Right atrium auricular region (tissue), 2 donors: ENCODE measurements around the gene PYGB. TPM values are rescaled to one million over a fixed set of nuclear protein-coding genes. Genes with fewer than 3 reads are reported as not detected.

Experiments
- DNase-seq: peaks from one replicate; pipeline ENCODE4 v3.0.0-alpha.2; 2019; ENCODE audit warnings: low spot score
- H3K27ac ChIP-seq, 2 donors: fragments of 200-600 bp; sonication (generic); 1 replicate in 1 of 2; 2 replicates in 1 of 2; pipeline ENCODE4 v1.5.1; 2016 to 2019
- H3K27me3 ChIP-seq, 2 donors: fragments of 200-600 bp; sonication (generic); one replicate each; pipeline versions ENCODE4 v1.5.1 to v1.6.0; 2017 to 2019
- H3K36me3 ChIP-seq: fragments of 200-600 bp; sonication (generic); one replicate; pipeline ENCODE4 v1.5.1; 2016
- H3K4me1 ChIP-seq, 2 donors: fragments of 200-600 bp; sonication (generic); one replicate each; pipeline versions ENCODE4 v1.5.1 to v1.6.0; 2017 to 2019
- H3K4me3 ChIP-seq, 2 donors: fragments of 200-600 bp; sonication (generic); 1 replicate in 1 of 2; 2 replicates in 1 of 2; pipeline ENCODE4 v1.5.1; 2017 to 2019; ENCODE audit warnings: mild to moderate bottlenecking in 1 of 2, moderate library complexity in 1 of 2
- H3K9me3 ChIP-seq, 2 donors: fragments of 200-600 bp; sonication (generic); one replicate each; pipeline ENCODE4 v1.5.1; 2019
- total RNA-seq, 2 donors: library from RNA; depleted of rRNA; stranded (reverse); fragments of >200 nt; gene quantifications; one replicate each; pipeline ENCODE4 v1.1.0, GENCODE V29; 2016
- TF ChIP-seq, protein P1 (sequence below), 2 donors: fragments of 200-600 bp; sonication (generic); IDR thresholded peaks; one replicate each; pipeline ENCODE4 v1.5.1; 2019; ENCODE audit warnings: antibody characterized with exemption in 2 of 2

PYGB gene
- total RNA-seq, 2 donors from 2014 or later: 145 to 174 TPM

DNA sequence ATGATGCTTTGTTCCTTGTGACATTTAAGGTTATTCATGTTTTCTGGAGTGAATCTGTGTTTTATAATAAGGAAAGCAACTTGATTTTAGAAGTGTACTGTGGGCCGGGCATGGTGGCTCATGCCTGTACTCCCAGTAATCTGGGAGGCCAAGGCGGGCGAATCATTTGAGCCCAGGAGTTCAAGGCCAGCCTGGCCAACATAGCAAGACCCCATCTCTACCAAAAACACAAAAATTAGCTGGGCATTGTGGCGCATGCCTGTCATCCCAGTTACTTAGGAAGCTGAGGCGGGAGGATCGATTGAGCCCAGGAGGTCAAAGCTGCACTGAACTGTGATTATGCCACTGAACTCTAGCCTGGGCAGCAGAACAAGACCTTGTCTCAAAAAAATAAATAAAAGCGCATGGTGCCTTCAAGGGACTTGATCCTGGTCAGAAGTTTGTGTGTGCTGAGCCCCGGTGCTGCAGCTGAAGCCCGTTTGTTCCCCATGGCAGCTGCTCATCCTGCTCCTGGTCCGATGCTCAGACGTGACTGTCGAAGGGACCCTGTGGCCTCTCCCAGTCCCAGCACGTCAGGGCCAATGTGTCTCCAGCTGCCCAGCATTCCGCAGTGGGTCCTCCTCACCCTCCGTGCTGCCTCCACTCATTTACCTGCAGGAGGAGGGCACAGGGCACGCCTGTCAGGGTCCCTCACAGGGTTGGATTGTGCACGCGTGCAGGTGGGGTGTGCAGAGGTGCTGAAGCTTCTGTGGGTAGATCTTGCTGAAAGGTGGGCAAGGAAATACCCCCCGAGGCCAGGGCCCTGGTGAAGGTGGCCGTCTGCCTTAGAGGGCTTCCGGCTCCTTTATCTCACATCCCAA, 34.1 kb upstream of the PYGB start:
- DNase-seq: no peak
- Histone ChIP-seq H3K4me1 (peaks cover 0 to 14% of the 10 kb centered on the region in 2 donors), H3K4me3 (no peak overlapping the region), H3K27ac (peak overlapping the region in 1 of 2 donors; percentile 16), H3K36me3 (peaks cover 91% of the 10 kb centered on the region), H3K9me3 (no peaks in the 10 kb centered on the region), H3K27me3 (no peaks in the 10 kb centered on the region)
- TF ChIP-seq, protein P1, sequence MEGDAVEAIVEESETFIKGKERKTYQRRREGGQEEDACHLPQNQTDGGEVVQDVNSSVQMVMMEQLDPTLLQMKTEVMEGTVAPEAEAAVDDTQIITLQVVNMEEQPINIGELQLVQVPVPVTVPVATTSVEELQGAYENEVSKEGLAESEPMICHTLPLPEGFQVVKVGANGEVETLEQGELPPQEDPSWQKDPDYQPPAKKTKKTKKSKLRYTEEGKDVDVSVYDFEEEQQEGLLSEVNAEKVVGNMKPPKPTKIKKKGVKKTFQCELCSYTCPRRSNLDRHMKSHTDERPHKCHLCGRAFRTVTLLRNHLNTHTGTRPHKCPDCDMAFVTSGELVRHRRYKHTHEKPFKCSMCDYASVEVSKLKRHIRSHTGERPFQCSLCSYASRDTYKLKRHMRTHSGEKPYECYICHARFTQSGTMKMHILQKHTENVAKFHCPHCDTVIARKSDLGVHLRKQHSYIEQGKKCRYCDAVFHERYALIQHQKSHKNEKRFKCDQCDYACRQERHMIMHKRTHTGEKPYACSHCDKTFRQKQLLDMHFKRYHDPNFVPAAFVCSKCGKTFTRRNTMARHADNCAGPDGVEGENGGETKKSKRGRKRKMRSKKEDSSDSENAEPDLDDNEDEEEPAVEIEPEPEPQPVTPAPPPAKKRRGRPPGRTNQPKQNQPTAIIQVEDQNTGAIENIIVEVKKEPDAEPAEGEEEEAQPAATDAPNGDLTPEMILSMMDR (IDR thresholded peaks at IDR 0.05): no peak

DNA sequence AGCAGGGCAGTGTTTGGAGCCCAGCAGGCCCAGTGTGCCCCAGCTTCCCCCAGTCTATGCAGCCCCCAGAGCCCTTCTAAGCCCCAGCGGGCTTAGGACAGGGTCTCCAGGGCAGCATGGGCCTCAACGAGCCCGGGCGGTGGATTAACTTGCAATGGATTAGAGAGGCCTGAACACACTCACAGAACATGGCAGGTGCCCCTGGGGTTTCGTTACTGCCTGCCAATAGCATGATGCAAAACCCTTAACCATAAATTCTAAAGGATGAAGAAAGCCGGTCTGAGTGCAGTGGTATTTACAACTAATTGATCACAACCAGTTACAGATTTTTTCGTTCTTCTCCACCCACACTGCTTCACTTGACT, 33.5 kb upstream of the PYGB start:
- no peak for DNase-seq
- TF ChIP-seq, protein P1 (IDR thresholded peaks at IDR 0.05): no peak
- Histone ChIP-seq H3K27ac (no peak overlapping the region), H3K27me3 (no peaks in the 10 kb centered on the region), H3K4me3 (no peak overlapping the region), H3K4me1 (peaks cover 0 to 14% of the 10 kb centered on the region in 2 donors), H3K36me3 (peaks cover 97% of the 10 kb centered on the region), H3K9me3 (no peaks in the 10 kb centered on the region)

DNA sequence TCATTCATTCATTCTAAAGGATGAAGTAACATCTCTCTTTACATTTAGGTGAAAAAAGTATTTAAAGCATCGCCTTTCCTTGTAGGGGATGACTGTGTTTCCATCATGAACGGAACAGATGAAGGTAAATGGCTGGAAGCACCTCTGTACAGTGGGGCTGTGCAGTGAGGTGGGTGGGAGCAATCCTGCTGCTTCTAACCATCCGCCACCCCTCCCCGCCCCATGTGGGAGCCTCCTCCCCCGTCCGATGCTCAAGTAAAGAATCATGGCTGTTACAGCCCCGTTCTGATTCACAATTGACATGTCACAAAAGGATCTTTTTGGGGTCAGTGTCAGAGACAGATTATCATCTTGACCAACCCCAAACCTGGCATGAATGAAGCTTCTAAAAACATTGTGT, 33.1 kb upstream of the PYGB start:
- peaks cover 96% of the 10 kb centered on the region for H3K36me3 ChIP-seq

DNA sequence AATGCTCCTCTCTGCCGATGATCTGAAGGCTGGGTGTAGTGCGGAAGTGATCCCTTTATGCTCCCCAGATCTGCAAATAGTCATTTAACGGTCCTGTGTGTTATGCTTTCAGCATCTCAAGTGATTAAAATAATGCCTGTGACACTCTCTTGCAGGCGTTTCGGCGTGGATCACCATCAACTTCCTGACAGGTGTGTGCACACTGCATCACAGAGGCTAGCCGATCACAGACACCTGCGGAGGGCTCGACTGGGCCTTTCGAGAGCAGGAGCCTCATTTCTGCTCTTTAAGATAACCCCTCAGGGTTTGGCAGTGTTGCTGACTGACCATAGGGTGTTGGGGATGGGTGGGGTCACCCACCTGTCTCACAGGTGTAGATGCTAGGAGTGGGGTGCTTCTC, 32.4 kb upstream of the PYGB start:
- Histone ChIP-seq H3K27me3 (no peaks in the 10 kb centered on the region), H3K27ac (peak overlapping the region; percentile 88 to 96), H3K4me3 (no peak overlapping the region), H3K36me3 (peaks cover 89% of the 10 kb centered on the region), H3K4me1 (peaks cover 0 to 21% of the 10 kb centered on the region in 2 donors), H3K9me3 (no peaks in the 10 kb centered on the region)
- no peak for DNase-seq
- TF ChIP-seq, protein P1 (IDR thresholded peaks at IDR 0.05): no peak

More for the DNA sequence above, 33.1 kb upstream of the PYGB start:
- DNase-seq: no peak
- H3K4me3 ChIP-seq: no peak overlapping the region
- H3K4me1 ChIP-seq: peaks cover 0 to 14% of the 10 kb centered on the region in 2 donors
- peak overlapping the region; percentile 88 to 96 for H3K27ac ChIP-seq
- TF ChIP-seq, protein P1 (IDR thresholded peaks at IDR 0.05): no peak
- H3K27me3 ChIP-seq: no peaks in the 10 kb centered on the region
- H3K9me3 ChIP-seq: no peaks in the 10 kb centered on the region

DNA sequence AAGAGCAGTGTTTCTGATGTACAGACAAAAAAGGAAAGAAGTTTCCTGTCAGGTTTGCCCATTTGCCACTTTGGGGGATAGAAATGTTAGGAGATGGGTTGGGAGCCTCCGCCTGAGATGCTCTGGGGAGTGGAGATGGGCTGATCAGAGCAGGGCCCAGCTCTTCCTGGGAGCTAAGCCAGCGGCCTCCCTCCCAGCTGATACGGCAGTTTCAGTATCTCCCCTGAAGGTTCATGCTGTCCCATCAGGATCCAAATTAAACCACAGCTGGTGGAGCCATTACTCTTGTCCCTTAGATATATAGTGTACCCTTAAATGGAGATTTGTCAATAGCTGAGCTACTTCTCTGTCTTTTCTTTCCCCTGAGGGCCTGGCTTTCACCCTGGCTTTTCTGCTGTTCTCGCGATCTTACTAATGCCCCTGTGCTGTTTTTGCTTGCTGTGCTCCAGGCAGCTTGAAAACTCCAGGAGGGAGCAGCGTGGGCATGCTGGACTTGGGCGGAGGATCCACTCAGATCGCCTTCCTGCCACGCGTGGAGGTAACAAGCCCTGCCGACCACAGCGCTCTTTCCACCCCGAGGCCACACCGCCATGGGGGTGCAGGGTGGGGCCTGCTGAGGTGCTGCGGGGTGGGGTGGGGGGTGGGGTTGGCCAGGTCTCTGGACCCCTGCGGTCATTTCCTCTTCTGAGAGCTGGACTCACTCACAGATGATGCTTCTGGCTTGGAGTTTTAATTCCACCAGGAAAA, 31.5 kb upstream of the PYGB start:
- H3K4me1 ChIP-seq: peaks cover 0 to 30% of the 10 kb centered on the region in 2 donors
- TF ChIP-seq, protein P1 (IDR thresholded peaks at IDR 0.05): no peak
- no peaks in the 10 kb centered on the region for H3K9me3 ChIP-seq
- H3K27me3 ChIP-seq: no peaks in the 10 kb centered on the region
- H3K27ac ChIP-seq: peak overlapping the region; percentile 88 to 96
- H3K36me3 ChIP-seq: peaks cover 88% of the 10 kb centered on the region
- H3K4me3 ChIP-seq: peak overlapping the region in 1 of 2 donors; percentile 23
- DNase-seq: no peak
